K562 (cell line): ENCODE data around the gene OR2A12. TPM values are rescaled to one million over a fixed set of nuclear protein-coding genes. Genes with fewer than 3 reads are reported as not detected.

Source experiments
- ATAC-seq: fragments of 200-7000 bp; cut with Tn5 transposase; 3 replicates; pipeline ENCODE4 v1.9.1; 2020; ENCODE audit warnings: moderate library complexity
- BruUV-seq: library from RNA; stranded (reverse); fragments of 400-500 nt; replicated peaks from 2 replicates; lab custom pipeline; 2021; lab: Mats Ljungman, UMichigan
- CTCF ChIA-PET: fragments of 300-600 bp; formaldehyde crosslinking; extraction: SDS; loops from one replicate; lab custom pipeline; 2021; ENCODE audit warnings: low intra/inter-chr PET ratio; lab: Yijun Ruan, JAX
- POLR2A ChIA-PET: fragments of 300-600, 350-650 bp; sonication (Branson Sonifier 250); formaldehyde crosslinking; extraction: SDS; loops from one replicate; lab custom pipeline; 2021; ENCODE audit warnings: antibody characterized with exemption, inconsistent platforms; lab: Yijun Ruan, JAX
- DNase-seq, 4 experiments: peaks; one replicate each; pipeline versions ENCODE4 v3.0.0 to v3.0.0-alpha.2; 2011 to 2018; ENCODE audit warnings: low spot score in 3 of 4, mixed read lengths in 3 of 4; ENCODE audit errors: extremely low read depth in 1 of 4
- FAIRE-seq: peaks from 2 replicates; lab custom pipeline; 2011; peaks lifted over from hg19 to GRCh38; lab: Jason Lieb, UNC
- H2AFZ ChIP-seq: 2 replicates; pipeline ENCODE4 v1.6.0; 2011; ENCODE audit warnings: low read depth, low read length, control low read depth, inconsistent platforms
- H3K27ac ChIP-seq: fragments of 200-600 bp; 3 replicates; pipeline ENCODE4 v1.8.0; 2011; ENCODE audit warnings: low read depth, mild to moderate bottlenecking, control low read depth, inconsistent platforms, low read length, moderate library complexity, mixed read lengths; ENCODE audit errors: extremely low read depth
- H3K27me3 ChIP-seq, 2 experiments: fragments of 300-600 bp in 1 of 2; 2 replicates in 1 of 2; 3 replicates in 1 of 2; pipeline versions ENCODE4 v1.6.0 to v1.8.0; 2011; ENCODE audit warnings: inconsistent platforms in 2 of 2, low read length in 2 of 2, mild to moderate bottlenecking in 1 of 2, mixed read lengths in 1 of 2, moderate library complexity in 1 of 2; ENCODE audit not compliant: control insufficient read depth in 2 of 2, insufficient read depth in 2 of 2
- H3K36me3 ChIP-seq: fragments of 300-600 bp; 3 replicates; pipeline ENCODE4 v1.8.0; 2011; ENCODE audit warnings: mild to moderate bottlenecking, low read length, inconsistent platforms; ENCODE audit not compliant: control insufficient read depth, insufficient read depth
- H3K4me1 ChIP-seq, 2 experiments: fragments of 200-600 bp in 1 of 2; replicated peaks in 1 of 2; 2 replicates in 1 of 2; 3 replicates in 1 of 2; pipeline versions ENCODE4 v1.5.1 to v1.8.0; 2011; ENCODE audit warnings: inconsistent platforms in 2 of 2, low read length in 2 of 2, mild to moderate bottlenecking in 1 of 2, mixed read lengths in 1 of 2, moderate library complexity in 1 of 2; ENCODE audit not compliant: control insufficient read depth in 2 of 2, insufficient read depth in 2 of 2
- H3K4me2 ChIP-seq: 2 replicates; pipeline ENCODE4 v1.6.1; 2011; ENCODE audit warnings: low read length, control low read depth, inconsistent platforms, mixed read lengths; ENCODE audit not compliant: insufficient read depth
- H3K4me3 ChIP-seq: fragments of 200-600 bp; sonication (generic), shearing (Covaris generic); 2 replicates; pipeline ENCODE4 v1.5.1; 2016; ENCODE audit warnings: control low read depth, inconsistent platforms
- H3K79me2 ChIP-seq: fragments of 200-600 bp; 3 replicates; pipeline ENCODE4 v1.8.0; 2011; ENCODE audit warnings: low read length, inconsistent platforms; ENCODE audit not compliant: control insufficient read depth, insufficient read depth
- H3K9ac ChIP-seq, 2 experiments: 2 replicates each; pipeline versions ENCODE4 v1.6.0 to v1.6.1; 2011; ENCODE audit warnings: low read depth in 2 of 2, low read length in 2 of 2, control low read depth in 1 of 2, inconsistent platforms in 1 of 2, mild to moderate bottlenecking in 1 of 2, mixed read lengths in 1 of 2; ENCODE audit not compliant: insufficient read depth in 1 of 2
- H3K9me1 ChIP-seq: one replicate; pipeline ENCODE4 v1.6.0; 2011; ENCODE audit warnings: inconsistent platforms, mild to moderate bottlenecking, low read length, moderate library complexity; ENCODE audit not compliant: control insufficient read depth, insufficient read depth
- H3K9me3 ChIP-seq: replicated peaks from 2 replicates; pipeline ENCODE4 v1.5.1; 2011; ENCODE audit warnings: low read depth, low read length, inconsistent platforms; ENCODE audit not compliant: control insufficient read depth, insufficient read depth
- H4K20me1 ChIP-seq: replicated peaks from 2 replicates; pipeline ENCODE4 v1.6.1; 2011; ENCODE audit warnings: low read length, inconsistent platforms, mixed read lengths; ENCODE audit not compliant: control insufficient read depth, insufficient read depth
- AFF1 ChIP-seq, 2 experiments: fragments of 450-650 bp; IDR thresholded peaks; 2 replicates each; pipeline ENCODE4 v1.6.1; 2018; ENCODE audit warnings: mild to moderate bottlenecking in 2 of 2, low read depth in 1 of 2; ENCODE audit not compliant: partially characterized antibody in 2 of 2
- ARID1B ChIP-seq: fragments of 450-650 bp; IDR thresholded peaks from 2 replicates; pipeline ENCODE4 v1.6.1; 2016; ENCODE audit warnings: antibody characterized with exemption, mild to moderate bottlenecking, inconsistent platforms
- CBFA2T3 ChIP-seq: fragments of 450-650 bp; IDR thresholded peaks from 2 replicates; pipeline ENCODE4 v1.6.1; 2017
- DNMT1 ChIP-seq: fragments of 450-650 bp; IDR thresholded peaks from 2 replicates; pipeline ENCODE4 v1.6.1; 2016; ENCODE audit warnings: antibody characterized with exemption, mild to moderate bottlenecking
- NCOR1 ChIP-seq: fragments of 450-650 bp; IDR thresholded peaks from 2 replicates; pipeline ENCODE4 v1.6.1; 2016; ENCODE audit warnings: mild to moderate bottlenecking, moderate library complexity
- PRPF4 ChIP-seq: fragments of 200-400 bp; formaldehyde crosslinking; IDR thresholded peaks from one replicate; pipeline ENCODE4 v1.6.1; 2017; ENCODE audit warnings: low read length, low read depth, mild to moderate bottlenecking; ENCODE audit not compliant: insufficient read depth, poor library complexity, severe bottlenecking
- SMAD1 ChIP-seq: fragments of 150-350 bp; IDR thresholded peaks from 2 replicates; pipeline ENCODE4 v1.6.1; 2014; ENCODE audit warnings: low read length, low read depth; ENCODE audit not compliant: partially characterized antibody
- SMARCC2 ChIP-seq: fragments of 450-650 bp; IDR thresholded peaks from 2 replicates; pipeline ENCODE4 v1.6.1; 2017; ENCODE audit warnings: antibody characterized with exemption, moderate library complexity, mild to moderate bottlenecking, low read depth
- TAL1 ChIP-seq: fragments of 450-650 bp; IDR thresholded peaks from 2 replicates; pipeline ENCODE4 v1.6.1; 2016; ENCODE audit warnings: mild to moderate bottlenecking
- TRIM25 ChIP-seq: fragments of 450-650 bp; IDR thresholded peaks from 2 replicates; pipeline ENCODE4 v1.7.0; 2016; ENCODE audit warnings: borderline replicate concordance
- ZBTB8A ChIP-seq: fragments of 450-650 bp; IDR thresholded peaks from 2 replicates; pipeline ENCODE4 v1.6.1; 2018; ENCODE audit warnings: mild to moderate bottlenecking, moderate library complexity; ENCODE audit not compliant: partially characterized antibody
- ZNF212 ChIP-seq: fragments of 450-650 bp; formaldehyde crosslinking; IDR thresholded peaks from 2 replicates; pipeline ENCODE4 v1.4.0; 2020; ENCODE audit warnings: mild to moderate bottlenecking
- ZNF263 ChIP-seq: sonication (generic); formaldehyde crosslinking; IDR thresholded peaks from 2 replicates; pipeline ENCODE4 v1.8.0; 2022; ENCODE audit warnings: mild to moderate bottlenecking, missing genetic modification reagents, borderline replicate concordance
- ZNF518B ChIP-seq: fragments of 250-450 bp; sonication (Bioruptor Pico); IDR thresholded peaks from 2 replicates; pipeline ENCODE4 v1.5.0; 2021; ENCODE audit warnings: mild to moderate bottlenecking, moderate library complexity
- WGBS: fragments of 100-300 bp; shearing (Covaris generic); methylation state at CpG from one replicate; pipeline ENCODE4 v1.1.6; 2016; ENCODE audit warnings: low coverage, mixed read lengths; ENCODE audit not compliant: insufficient coverage; ENCODE audit errors: missing lambda C conversion rate; 5-methylcytosine and 5-hydroxymethylcytosine counted together
- in situ Hi-C: fragments of 300-500 bp; cut with MboI; formaldehyde crosslinking; loops from 4 replicates; pipeline ENCODE4 v1.15.0; 2018; ENCODE audit warnings: inconsistent platforms, mixed read lengths
- intact Hi-C: fragments of 100-400 bp; cut with micrococcal nuclease; formaldehyde crosslinking; loops from 2 replicates; pipeline ENCODE4 v1.14.2; 2022
- polyA plus RNA-seq, 8 experiments: library from polyadenylated mRNA; depleted of rRNA in 4 of 8; stranded (reverse) in 5 of 8; unstranded in 3 of 8; fragments of >200 nt; fragmentation: Nextera tagmentation in 2 of 8; fragmentation: Illumina TruSeq in 1 of 8; extraction: Ambion mirVana in 2 of 8; extraction: Trizol in 1 of 8; gene quantifications; 2 replicates each; pipeline versions ENCODE4 v1.2.1 to v1.2.3, GENCODE V29; 2011 to 2014; ENCODE audit warnings: inconsistent platforms in 1 of 8, missing spikeins in 1 of 8
- total RNA-seq, 7 experiments: library from RNA; depleted of rRNA in 6 of 7; stranded (reverse); fragments of >200 nt in 6 of 7; fragmentation: Illumina TruSeq in 2 of 7; extraction: Trizol in 2 of 7; gene quantifications; 2 replicates each; pipeline versions ENCODE4 v1.2.1 to v1.2.3, GENCODE V29; 2011 to 2021; ENCODE audit warnings: low replicate concordance in 1 of 7

OR2A12 gene
- total and polyA plus RNA-seq, 9 of the 15 experiments (the other 6 are each of a cell fraction or from before 2014, with no cell fraction given), result not detected

GRCh38 chr7:144069953-144070352 is 16.1 kb upstream of the OR2A12 start:
- no TSS peak for BruUV-seq
- H3K9me3 ChIP-seq, result no peaks in the 10 kb centered on the region
- CTCF ChIA-PET, result no interaction called here
- POLR2A ChIA-PET, result interaction anchor here (0.7 to 1.0 kb wide), 2 partner anchors 10 to 168 kb away, joined by 3 read pairs; partner anchors contain the start of gene TCAF1
- no peak overlapping the region for H2AFZ ChIP-seq
- ATAC-seq, result peak; percentile 85
- intact Hi-C loops, result no loop called here
- H3K4me1 ChIP-seq, result no peaks in the 10 kb centered on the region
- WGBS, result 0% methylated on average over 2 of the region's 2 CpGs
- H4K20me1 ChIP-seq, result no peaks in the 10 kb centered on the region
- in situ Hi-C loops, result no loop called here
- no peaks in the 10 kb centered on the region for H3K36me3 ChIP-seq
- peak in 1 of 4 experiments; percentile 32 for DNase-seq
- H3K79me2 ChIP-seq, result no peaks in the 10 kb centered on the region
- FAIRE-seq, result no peak
- no peak overlapping the region for H3K27ac ChIP-seq
- H3K9ac ChIP-seq, result no peak overlapping the region
- no peaks in the 10 kb centered on the region for H3K27me3 ChIP-seq
- no peak overlapping the region for H3K4me3 ChIP-seq
- no peaks in the 10 kb centered on the region for H3K9me1 ChIP-seq
- no peak overlapping the region for H3K4me2 ChIP-seq
- no peak for TF ChIP-seq PRPF4
- 0 out of 2 replicates have a peak, but pooled peaks have one; percentile 26 for TF ChIP-seq NCOR1
- TF ChIP-seq ZBTB8A, result no peak
- TF ChIP-seq ZNF518B (CRISPR knock-in tag), result no peak
- no peak for TF ChIP-seq TRIM25
- TF ChIP-seq AFF1 (IDR thresholded peaks at IDR 0.05; ENCODE audit: low read depth in 1 of 2, partially characterized antibody in 2 of 2), result no peak
- 0 out of 2 replicates have a peak, but pooled peaks have one; percentile 28 for TF ChIP-seq ARID1B
- TF ChIP-seq DNMT1, result no peak
- no peak for TF ChIP-seq ZNF212 (CRISPR knock-in tag)
- no peak for TF ChIP-seq ZNF263 (CRISPR knock-in tag)
- TF ChIP-seq TAL1, result peak; percentile 36; the same call in 1 of the 2 replicates
- TF ChIP-seq CBFA2T3, result peak; percentile 60; the same call in 1 of the 2 replicates
- TF ChIP-seq SMARCC2, result no peak
- no peak for TF ChIP-seq SMAD1
